GM12878 (cell line): ENCODE measurements around the gene TTLL8. TPM values are rescaled to one million over a fixed set of nuclear protein-coding genes. Genes with fewer than 3 reads are reported as not detected.
A peak's percentile ranks its signal among the peaks of the same experiment; 100 is the strongest.

Source experiments
- BHLHE40 ChIP-seq, 2 experiments: fragments of 450-650 bp in 1 of 2; IDR thresholded peaks; 2 replicates each; pipeline ENCODE4 v1.6.1; 2011 to 2017; ENCODE audit warnings: low read depth in 2 of 2, borderline replicate concordance in 1 of 2, improper control_type of control experiment in 1 of 2, low read length in 1 of 2, mild to moderate bottlenecking in 1 of 2
- NFXL1 ChIP-seq: fragments of 450-650 bp; IDR thresholded peaks from 2 replicates; pipeline ENCODE4 v1.6.1; 2017; ENCODE audit warnings: antibody characterized with exemption, mild to moderate bottlenecking, borderline replicate concordance
- RAD51 ChIP-seq: fragments of 450-650 bp; IDR thresholded peaks from 2 replicates; pipeline ENCODE4 v1.6.1; 2016; ENCODE audit warnings: moderate library complexity, mild to moderate bottlenecking, inconsistent platforms
- RB1 ChIP-seq: fragments of 450-650 bp; formaldehyde crosslinking; IDR thresholded peaks from 2 replicates; pipeline ENCODE4 v1.6.1; 2017; ENCODE audit warnings: mild to moderate bottlenecking, borderline replicate concordance
- RELA ChIP-seq: fragments of 450-650 bp; IDR thresholded peaks from 2 replicates; pipeline ENCODE4 v1.8.0; 2014; ENCODE audit warnings: borderline replicate concordance; ENCODE audit not compliant: partially characterized antibody
- ZNF687 ChIP-seq: fragments of 450-650 bp; IDR thresholded peaks from 2 replicates; pipeline ENCODE4 v1.6.1; 2017; ENCODE audit warnings: mild to moderate bottlenecking, moderate library complexity
- polyA plus RNA-seq, 11 experiments: library from polyadenylated mRNA; depleted of rRNA in 4 of 11; unstranded in 6 of 11; stranded (reverse) in 5 of 11; fragments of >200 nt; fragmentation: Nextera tagmentation in 4 of 11; fragmentation: Illumina TruSeq in 1 of 11; extraction: Ambion mirVana in 4 of 11; extraction: Trizol in 1 of 11; gene quantifications; 1 replicate in 1 of 11; 2 replicates in 10 of 11; pipeline versions ENCODE4 v1.2.1 to v1.2.3, GENCODE V29; 2011 to 2016; ENCODE audit warnings: inconsistent platforms in 2 of 11, missing spikeins in 2 of 11, low read depth in 1 of 11
- total RNA-seq, 4 experiments: library from RNA; depleted of rRNA in 3 of 4; stranded (reverse); fragments of >200 nt in 3 of 4; fragmentation: Illumina TruSeq in 1 of 4; extraction: Trizol in 1 of 4; gene quantifications; 2 replicates each; pipeline versions ENCODE4 v1.2.1 to v1.2.3, GENCODE V29; 2013 to 2021
- TF ChIP-seq, protein P1 (sequence below): fragments of 450-650 bp; IDR thresholded peaks from 2 replicates; pipeline ENCODE4 v1.6.1; 2017; ENCODE audit warnings: antibody characterized with exemption, mild to moderate bottlenecking, moderate library complexity
- TF ChIP-seq, protein P2 (sequence below): fragments of 450-650 bp; IDR thresholded peaks from 2 replicates; pipeline ENCODE4 v1.6.1; 2017; ENCODE audit warnings: borderline replicate concordance
- TF ChIP-seq, protein P3 (sequence below): IDR thresholded peaks from 2 replicates; pipeline ENCODE4 v1.6.1; 2011; ENCODE audit warnings: borderline replicate concordance, low read depth, mild to moderate bottlenecking, moderate library complexity, low read length; ENCODE audit not compliant: insufficient read depth, poor library complexity, severe bottlenecking

The TTLL8 gene
- total and polyA plus RNA-seq, 10 of the 15 experiments (the other 5 are each of a cell fraction or from before 2014, with no cell fraction given): not detected

DNA sequence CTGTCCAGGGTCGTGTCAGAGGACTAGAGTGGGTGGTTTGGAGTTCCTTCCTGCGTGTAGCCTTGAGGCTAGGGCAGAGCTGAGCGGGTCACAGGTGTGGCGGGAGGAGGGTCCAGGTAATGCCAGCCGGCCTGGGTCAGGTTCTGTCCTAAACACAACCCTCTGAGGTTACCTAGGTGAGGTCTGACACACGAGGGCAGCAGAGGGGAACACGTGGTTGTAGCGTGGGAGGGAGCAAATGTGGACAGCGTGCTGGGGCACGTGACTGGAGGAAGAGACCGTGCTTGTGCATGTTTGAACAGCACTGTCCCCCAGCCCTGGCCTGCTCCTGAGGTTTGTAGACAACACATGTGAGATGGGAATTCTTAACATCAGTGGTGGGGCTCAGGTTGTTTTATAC lies 44.8 kb upstream of the TTLL8 start (continued):
- TF ChIP-seq, protein P1, sequence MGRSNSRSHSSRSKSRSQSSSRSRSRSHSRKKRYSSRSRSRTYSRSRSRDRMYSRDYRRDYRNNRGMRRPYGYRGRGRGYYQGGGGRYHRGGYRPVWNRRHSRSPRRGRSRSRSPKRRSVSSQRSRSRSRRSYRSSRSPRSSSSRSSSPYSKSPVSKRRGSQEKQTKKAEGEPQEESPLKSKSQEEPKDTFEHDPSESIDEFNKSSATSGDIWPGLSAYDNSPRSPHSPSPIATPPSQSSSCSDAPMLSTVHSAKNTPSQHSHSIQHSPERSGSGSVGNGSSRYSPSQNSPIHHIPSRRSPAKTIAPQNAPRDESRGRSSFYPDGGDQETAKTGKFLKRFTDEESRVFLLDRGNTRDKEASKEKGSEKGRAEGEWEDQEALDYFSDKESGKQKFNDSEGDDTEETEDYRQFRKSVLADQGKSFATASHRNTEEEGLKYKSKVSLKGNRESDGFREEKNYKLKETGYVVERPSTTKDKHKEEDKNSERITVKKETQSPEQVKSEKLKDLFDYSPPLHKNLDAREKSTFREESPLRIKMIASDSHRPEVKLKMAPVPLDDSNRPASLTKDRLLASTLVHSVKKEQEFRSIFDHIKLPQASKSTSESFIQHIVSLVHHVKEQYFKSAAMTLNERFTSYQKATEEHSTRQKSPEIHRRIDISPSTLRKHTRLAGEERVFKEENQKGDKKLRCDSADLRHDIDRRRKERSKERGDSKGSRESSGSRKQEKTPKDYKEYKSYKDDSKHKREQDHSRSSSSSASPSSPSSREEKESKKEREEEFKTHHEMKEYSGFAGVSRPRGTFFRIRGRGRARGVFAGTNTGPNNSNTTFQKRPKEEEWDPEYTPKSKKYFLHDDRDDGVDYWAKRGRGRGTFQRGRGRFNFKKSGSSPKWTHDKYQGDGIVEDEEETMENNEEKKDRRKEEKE: no peak
- peak; percentile 22 for TF ChIP-seq RELA
- TF ChIP-seq BHLHE40 (IDR thresholded peaks at IDR 0.05; ENCODE audit: borderline replicate concordance in 1 of 2, low read depth in 2 of 2, low read length in 1 of 2): peak; percentile 80 to 88
- TF ChIP-seq, protein P2, sequence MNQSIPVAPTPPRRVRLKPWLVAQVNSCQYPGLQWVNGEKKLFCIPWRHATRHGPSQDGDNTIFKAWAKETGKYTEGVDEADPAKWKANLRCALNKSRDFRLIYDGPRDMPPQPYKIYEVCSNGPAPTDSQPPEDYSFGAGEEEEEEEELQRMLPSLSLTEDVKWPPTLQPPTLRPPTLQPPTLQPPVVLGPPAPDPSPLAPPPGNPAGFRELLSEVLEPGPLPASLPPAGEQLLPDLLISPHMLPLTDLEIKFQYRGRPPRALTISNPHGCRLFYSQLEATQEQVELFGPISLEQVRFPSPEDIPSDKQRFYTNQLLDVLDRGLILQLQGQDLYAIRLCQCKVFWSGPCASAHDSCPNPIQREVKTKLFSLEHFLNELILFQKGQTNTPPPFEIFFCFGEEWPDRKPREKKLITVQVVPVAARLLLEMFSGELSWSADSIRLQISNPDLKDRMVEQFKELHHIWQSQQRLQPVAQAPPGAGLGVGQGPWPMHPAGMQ: no peak
- TF ChIP-seq RAD51: peak; percentile 88
- no peak for TF ChIP-seq RB1
- TF ChIP-seq, protein P3, sequence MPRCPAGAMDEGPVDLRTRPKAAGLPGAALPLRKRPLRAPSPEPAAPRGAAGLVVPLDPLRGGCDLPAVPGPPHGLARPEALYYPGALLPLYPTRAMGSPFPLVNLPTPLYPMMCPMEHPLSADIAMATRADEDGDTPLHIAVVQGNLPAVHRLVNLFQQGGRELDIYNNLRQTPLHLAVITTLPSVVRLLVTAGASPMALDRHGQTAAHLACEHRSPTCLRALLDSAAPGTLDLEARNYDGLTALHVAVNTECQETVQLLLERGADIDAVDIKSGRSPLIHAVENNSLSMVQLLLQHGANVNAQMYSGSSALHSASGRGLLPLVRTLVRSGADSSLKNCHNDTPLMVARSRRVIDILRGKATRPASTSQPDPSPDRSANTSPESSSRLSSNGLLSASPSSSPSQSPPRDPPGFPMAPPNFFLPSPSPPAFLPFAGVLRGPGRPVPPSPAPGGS: no peak
- TF ChIP-seq ZNF687: peak; percentile 60
- no peak for TF ChIP-seq NFXL1
